ENCODE results near the gene JAZF1.

Gene JAZF1

GRCh38 chr7:27840313-27840712 lies 340.3 kb downstream of the JAZF1 start:
- no peak for DNase-seq (ENCODE audit: low read depth in 2 of 2)

- DNase-seq (ENCODE audit: low read depth in 2 of 2) = no peak
Measured at GRCh38 chr7:27839099-27839498, 341.5 kb downstream of the JAZF1 start.

GRCh38 chr7:27836536-27836935 lies 344.1 kb downstream of the JAZF1 start:
- no peak for DNase-seq (ENCODE audit: low read depth in 2 of 2)

- no peak for DNase-seq (ENCODE audit: low read depth in 2 of 2)
Measured at GRCh38 chr7:27835376-27835775, 345.2 kb downstream of the JAZF1 start.

- DNase-seq (ENCODE audit: low read depth in 2 of 2) = no peak
Measured at GRCh38 chr7:27834179-27834921, 346.2 kb downstream of the JAZF1 start.

- no peak for DNase-seq (ENCODE audit: low read depth in 2 of 2)
Measured at GRCh38 chr7:27826357-27826756, 354.2 kb downstream of the JAZF1 start.

- DNase-seq (ENCODE audit: low read depth in 2 of 2) = no peak
Measured at GRCh38 chr7:27825891-27826290, 354.7 kb downstream of the JAZF1 start.

GRCh38 chr7:27822245-27822644 lies 358.4 kb downstream of the JAZF1 start:
- no peak for DNase-seq (ENCODE audit: low read depth in 2 of 2)

GRCh38 chr7:27812706-27813105 lies 367.9 kb downstream of the JAZF1 start:
- no peak for DNase-seq (ENCODE audit: low read depth in 2 of 2)

GRCh38 chr7:27810186-27810585 lies 370.4 kb downstream of the JAZF1 start:
- DNase-seq (ENCODE audit: low read depth in 2 of 2) = no peak

GRCh38 chr7:27808626-27809025 lies 372.0 kb downstream of the JAZF1 start:
- DNase-seq (ENCODE audit: low read depth in 2 of 2) = no peak

GRCh38 chr7:27804139-27804538 lies 376.5 kb downstream of the JAZF1 start:
- no peak for DNase-seq (ENCODE audit: low read depth in 2 of 2)

- no peak for DNase-seq (ENCODE audit: low read depth in 2 of 2)
Measured at GRCh38 chr7:27802999-27803398, 377.6 kb downstream of the JAZF1 start.

GRCh38 chr7:27799212-27799611 lies 381.4 kb downstream of the JAZF1 start:
- no peak for DNase-seq (ENCODE audit: low read depth in 2 of 2)

- no peak for DNase-seq (ENCODE audit: low read depth in 2 of 2)
Measured at GRCh38 chr7:27795977-27796376, 384.6 kb downstream of the JAZF1 start.

GRCh38 chr7:27793780-27794179 lies 386.8 kb downstream of the JAZF1 start:
- DNase-seq (ENCODE audit: low read depth in 2 of 2) = no peak

GRCh38 chr7:27788437-27788836 lies 392.2 kb downstream of the JAZF1 start:
- no peak for DNase-seq (ENCODE audit: low read depth in 2 of 2)

GRCh38 chr7:27784399-27785053 lies 396.1 kb downstream of the JAZF1 start:
- DNase-seq (ENCODE audit: low read depth in 2 of 2) = no peak

- no peak for DNase-seq (ENCODE audit: low read depth in 2 of 2)
Measured at GRCh38 chr7:27782849-27783248, 397.7 kb downstream of the JAZF1 start.

GRCh38 chr7:27781188-27781587 lies 399.4 kb downstream of the JAZF1 start:
- DNase-seq (ENCODE audit: low read depth in 2 of 2) = no peak
